RPMI8226 (cell line): ENCODE data around the gene RBM19.

Source experiments
- DNase-seq: peaks from one replicate; pipeline ENCODE4 v3.0.0-alpha.2; 2015

Gene RBM19

DNA sequence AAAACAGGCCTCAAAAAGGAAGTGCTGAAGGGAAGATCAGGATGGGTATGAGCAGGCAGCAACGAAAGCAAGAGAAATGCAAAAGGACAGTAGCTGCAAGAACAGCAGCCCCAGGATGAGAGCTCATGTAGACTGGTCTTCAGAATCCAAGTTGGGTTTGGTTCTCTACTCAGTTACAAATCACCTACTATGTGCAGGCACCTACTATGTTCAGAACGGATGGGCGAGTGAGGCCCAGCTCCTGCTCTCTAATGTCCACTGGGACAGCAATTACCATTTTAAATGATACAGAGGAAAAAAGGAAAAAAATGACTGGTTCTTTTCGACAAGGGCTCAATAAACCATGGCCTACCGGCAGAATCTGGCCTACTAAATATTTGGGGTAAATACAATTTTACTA, 88.5 kb downstream of the RBM19 start:
- no peak for DNase-seq

DNA sequence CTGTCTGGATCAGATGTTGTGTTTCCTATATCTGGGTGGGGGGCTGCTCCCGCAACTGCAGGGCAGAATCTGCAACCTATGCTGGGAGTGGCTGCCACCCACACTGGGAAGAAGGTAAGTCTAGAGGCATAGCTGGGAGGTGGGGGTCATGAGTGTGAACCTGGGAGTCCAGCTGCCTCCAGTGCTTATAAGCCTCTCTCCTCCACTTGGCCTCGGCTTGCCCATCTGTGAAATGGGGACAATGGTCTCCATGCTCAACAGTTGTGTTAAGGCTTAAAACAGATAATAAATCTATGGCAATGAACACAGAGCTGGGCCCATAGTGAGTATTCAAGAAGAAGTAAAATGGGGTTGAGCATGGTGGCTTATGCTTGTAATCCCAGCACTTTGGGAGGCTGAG, 90.0 kb downstream of the RBM19 start:
- DNase-seq = no peak

DNA sequence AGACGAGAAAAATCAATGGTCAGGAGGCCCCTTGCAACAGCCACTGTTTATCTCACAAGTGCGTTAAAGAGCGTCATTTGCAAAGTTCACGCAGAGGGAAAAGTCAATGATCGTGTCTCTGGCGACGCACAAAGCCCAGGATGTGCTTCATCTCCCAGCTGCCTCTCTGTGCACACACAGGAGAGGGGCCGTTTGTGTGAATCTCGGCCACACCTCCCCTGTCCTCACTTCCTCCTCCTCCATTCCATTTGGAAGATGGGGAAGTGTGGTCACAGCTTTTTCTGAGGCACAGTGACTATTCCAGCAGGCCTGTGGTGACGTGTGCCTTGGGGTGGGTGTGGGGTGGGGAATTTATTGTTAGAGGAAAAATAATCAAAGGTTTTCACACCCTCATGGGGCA, 90.4 kb downstream of the RBM19 start:
- DNase-seq = no peak

DNA sequence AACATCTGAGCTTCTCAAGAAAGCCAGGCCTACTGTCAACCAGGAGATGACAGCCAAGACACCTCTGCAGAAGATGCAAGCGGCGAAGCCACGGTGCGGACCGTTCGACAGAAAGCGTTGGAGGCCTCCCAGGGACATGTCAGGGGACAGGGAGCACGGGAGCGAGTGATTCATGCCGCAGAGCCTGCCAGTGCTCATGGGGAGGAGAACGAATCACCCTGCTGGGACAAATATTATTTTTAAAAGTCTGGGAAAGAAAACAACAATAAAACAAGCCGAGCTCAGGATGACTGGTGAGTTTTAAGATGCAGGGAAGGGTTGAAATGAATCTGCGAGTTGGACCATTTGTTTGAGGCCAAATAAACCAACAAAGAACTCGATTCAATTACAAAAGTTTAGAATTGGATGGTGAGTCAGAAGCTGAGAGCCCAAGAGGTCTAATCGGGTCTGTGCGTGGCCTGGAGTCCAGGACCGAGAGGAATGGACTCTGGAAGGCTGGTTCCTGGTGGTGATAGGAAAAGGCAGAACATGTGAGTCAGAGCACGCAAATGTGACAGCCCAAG, 91.0 kb downstream of the RBM19 start:
- no peak for DNase-seq

DNA sequence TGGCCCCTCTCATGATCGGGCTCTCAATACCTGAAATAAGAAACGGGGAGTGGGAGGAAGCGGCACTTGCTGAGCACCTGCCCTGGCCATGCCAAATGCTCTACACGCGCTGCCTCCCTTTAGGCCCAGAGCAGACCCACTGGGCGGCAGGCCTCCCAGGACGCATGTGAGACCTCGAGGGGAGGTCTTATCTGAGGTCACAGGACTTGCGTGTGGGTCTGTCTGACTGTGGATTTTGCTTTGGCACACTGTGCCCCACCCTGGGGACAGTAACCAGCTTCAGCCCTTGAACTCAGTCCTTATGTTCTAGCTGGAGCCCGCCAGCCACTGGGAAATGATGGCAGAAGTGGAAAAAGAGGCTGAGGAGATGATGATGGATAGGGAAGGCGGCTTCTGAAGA, 91.8 kb downstream of the RBM19 start:
- no peak for DNase-seq

DNA sequence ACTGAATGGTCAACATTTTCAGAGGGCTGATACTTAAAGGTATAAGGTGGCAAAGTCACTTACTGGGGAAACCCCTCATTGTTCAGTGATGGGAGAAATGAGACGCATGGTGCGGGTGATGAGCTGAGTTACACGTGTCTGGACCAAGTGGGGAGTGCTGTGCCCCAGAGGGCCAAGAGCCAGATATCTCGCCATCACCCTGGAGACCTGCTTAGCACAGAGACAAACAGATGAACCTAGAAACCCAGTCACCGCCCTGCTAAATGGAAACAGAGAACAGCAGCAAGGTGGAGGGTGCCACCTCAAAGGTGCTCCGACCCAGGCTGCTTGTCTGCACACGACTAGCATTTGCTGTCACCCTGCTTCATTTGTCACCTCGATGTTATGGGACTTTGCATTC, 92.4 kb downstream of the RBM19 start:
- DNase-seq = no peak

DNA sequence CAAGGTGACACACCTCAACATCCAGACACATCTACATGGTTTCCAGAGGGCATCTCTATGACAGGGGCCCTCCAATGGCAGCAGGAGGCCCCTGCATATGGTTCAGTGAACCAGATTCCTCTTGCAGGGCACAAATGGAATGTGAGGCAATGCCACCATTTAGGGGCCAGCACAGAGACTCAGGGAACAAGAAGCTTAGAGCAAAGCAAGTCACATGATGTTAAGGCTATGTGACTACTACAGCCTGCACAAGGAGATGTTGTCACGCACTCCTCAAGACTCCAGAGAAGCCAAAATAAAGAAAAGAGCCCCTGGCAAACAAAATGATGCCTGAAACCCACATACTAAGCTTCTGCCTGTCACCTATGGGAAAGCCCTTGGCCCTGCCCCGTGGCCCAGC, 95.2 kb downstream of the RBM19 start:
- no peak for DNase-seq

DNA sequence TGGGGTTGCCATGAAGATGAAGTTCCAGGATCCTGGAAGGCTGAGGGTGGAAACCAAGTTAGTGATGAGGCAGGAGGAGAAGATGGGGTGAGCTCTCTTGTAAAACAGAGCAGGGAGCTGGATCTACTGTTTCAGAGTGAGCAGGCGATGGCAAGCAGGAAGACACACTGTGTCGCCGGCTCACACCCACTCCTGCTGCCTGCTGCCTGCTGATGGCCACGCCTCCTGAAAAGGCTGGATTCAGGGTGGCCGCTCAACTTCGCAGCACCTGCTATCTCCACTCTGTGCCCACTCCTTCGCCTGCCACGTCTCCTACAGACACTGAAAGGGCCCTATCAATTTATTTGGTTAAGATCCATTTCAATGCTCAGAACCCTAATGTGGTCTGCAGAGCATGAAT, 96.1 kb downstream of the RBM19 start:
- DNase-seq = no peak

DNA sequence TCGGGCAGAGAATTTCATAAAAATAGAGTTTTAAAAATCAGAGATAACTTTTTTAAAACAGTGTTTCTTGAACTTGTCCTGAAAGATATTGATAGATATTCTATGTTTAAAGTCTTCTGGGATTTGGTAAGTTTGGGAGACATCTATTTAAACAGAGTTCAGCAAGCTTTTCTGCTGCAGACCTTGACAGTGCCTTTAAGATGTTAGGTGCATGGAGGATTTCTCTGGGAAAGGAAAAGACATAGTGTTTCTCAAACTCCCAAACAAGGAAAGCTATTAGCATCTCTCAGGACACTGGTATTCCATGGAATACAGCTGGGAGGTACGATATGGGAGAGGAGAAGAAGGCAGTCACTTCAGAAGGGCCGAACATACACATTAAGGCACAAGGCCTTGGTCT, 97.8 kb downstream of the RBM19 start:
- DNase-seq = no peak

DNA sequence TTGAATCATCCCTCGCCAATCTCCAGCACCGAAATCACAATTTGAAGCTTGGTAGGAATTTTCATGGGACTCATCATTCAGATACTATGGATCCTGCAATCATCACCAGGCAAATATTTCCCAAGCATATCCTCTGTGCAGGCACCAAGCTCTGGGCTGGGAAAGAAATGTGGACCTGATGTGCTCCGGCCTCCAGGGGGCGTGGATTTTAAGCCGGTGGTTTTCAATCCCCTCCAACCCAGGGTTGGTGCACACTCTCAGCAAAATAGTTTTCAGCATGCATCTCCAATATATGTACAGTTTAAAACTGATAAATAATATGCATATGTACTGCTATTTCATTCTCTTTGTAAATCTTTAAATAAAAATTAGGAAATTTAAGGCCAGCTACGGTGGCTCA, 98.9 kb downstream of the RBM19 start:
- DNase-seq = no peak

DNA sequence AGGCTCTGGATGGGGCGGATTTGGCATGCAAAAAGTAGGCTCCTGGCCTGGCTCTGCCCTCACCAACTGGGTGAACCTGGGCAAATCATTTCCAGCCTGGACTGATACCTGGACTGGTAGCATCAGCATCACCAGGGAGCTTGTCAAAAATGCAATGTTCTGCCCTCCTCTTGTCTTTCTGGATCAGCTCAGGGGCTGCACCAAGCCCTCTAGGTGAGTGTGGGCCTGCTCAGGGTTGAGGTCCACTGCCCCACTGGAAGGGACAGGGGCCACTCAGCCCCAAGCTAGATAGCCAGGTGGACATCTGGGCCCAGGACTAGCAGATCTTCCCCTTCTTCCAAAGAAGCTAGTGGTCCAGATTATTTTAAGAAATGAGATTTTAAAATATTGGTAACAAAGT, 99.6 kb downstream of the RBM19 start:
- DNase-seq = no peak

DNA sequence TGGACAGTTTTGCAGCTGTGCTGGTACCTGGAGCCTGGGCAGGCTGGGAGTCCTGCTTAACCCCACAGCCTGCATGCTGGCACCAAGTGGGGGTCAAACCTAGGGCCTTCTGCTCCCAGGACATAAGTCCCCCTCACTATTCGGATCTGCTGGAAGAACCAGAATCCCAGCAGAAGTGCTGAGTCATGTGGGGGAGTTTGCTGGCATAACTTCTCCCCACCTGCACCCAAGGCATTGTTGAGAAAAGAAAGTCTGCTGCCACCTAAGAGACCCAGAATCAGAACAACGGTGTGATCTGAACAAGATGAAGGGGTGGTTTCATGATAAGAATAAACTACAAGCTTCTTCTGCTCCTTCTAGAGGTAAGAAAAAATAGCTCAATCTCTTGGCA, 102.7 kb downstream of the RBM19 start:
- no peak for DNase-seq

DNA sequence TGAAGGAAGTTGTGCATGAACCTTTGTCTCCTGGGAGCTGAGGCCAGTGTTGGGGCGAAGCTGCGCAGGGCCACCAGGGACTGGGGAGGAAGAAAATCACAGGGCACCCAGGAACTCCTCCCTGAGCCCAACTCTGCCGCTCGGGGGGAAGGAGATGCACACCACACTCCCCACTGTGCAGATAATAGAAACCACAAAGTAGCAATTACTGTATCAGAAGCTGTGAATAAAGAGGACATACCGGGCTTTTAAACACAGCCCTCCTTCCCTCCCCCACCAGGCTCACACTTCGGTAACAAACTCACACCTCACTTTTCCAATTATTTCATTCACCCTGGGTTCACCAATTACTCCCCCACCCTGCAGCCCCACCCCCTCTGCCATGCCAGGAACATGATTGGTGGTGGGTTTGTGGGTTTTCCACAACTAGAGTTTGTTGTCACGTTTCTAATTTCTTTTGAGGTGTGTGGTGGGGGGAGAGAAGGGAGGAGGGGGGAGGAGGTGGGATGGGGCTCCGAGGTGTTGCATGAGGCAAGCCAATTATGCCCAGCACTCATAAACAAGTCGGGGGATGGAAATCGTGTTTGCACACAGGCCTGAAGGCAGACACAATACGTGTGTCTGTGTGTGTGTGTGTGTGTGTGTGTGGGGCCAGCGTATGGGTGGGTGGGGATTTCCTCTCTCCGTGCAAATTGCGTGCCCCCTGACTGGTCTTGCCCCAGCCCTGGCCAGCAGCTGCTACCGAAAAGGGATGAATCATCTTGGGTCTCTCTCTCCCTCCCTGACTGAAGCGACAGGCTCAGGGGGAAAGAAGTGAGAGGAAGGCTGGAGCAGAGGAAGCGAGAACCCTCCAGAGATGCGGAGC, 103.3 kb downstream of the RBM19 start:
- DNase-seq = no peak

DNA sequence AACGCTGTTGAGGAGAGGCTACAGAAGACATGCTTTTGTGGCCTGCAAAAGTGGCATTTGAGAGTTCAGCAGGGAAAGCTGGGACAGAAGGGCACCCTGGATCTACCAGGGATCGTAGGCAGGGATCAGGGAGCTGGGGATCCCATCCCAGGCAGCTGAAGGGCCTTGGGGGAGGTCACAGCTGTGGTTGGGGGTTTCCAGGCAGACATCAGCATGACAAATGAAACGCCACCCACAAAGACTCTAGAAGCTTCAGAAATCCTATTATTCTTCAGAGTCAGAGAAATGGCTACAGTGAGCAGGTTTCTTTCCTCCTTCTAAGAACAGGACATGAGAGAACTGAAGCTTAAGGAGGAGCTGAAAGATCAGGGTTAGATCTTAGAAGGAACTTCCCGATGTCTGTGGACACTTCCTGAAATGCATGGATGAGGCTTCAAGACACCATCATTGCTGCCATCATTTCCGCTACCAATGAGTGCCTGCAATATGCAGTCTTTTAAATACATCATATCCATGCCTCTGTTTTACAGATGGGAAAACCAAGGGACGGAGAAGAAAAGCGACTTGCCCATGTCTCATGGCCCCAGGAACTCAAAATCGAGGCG, 104.3 kb downstream of the RBM19 start:
- no peak for DNase-seq

DNA sequence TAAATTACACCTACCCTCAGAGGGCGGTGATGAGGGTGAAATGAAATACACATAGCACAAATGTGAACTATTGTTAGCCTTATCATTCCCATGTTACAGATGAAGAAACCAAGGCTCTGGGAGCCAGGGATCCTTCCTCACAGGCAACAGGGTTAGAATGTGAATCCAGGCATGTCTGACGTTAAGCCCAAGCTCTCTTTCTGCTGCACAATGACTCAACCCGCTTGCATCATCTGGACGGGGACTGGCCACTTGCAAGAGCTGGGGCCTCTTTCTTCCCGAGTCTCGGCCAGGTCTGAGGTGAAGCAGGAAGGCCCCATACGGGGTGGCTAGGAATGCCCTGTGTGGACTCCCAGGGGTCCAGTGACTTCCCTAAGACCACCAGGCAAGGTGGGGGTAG, 105.2 kb downstream of the RBM19 start:
- DNase-seq = no peak

DNA sequence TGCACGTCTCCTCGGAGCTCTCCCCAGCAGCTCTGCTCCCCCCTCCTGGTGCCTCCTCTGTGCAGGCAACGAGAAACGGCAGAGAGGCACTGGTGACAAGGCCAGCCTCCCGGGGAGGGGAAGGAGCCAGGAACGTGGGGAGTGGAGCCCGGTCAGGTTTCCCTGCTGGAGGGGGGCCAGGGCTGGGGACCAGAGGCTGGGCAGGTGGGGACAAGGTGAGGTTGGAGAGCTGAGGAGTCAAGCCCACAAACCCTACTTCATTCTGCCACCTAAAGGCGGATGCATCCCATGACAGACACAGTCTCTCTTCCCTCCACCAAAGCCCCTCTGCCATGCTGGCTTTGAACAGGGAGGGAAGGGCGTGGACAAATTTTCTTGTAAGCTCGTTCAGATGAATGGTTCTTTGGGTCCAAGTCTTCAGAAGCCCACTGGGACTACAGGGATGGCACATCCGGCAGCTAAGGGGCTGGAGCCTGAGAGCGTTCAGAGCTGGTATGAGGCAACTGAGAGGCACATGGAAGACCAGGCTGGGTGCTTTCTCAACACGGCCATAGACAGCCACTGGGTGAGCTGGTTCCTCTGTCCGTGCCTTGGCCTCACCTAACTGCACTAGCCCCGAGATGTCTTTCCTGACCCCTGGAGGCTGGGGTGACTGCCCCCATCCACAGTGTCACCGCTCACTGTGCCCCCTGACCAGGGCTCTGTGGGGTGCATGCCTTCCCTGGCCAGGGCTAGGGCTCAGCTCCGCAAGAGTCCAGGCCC, 105.9 kb downstream of the RBM19 start:
- DNase-seq = no peak

DNA sequence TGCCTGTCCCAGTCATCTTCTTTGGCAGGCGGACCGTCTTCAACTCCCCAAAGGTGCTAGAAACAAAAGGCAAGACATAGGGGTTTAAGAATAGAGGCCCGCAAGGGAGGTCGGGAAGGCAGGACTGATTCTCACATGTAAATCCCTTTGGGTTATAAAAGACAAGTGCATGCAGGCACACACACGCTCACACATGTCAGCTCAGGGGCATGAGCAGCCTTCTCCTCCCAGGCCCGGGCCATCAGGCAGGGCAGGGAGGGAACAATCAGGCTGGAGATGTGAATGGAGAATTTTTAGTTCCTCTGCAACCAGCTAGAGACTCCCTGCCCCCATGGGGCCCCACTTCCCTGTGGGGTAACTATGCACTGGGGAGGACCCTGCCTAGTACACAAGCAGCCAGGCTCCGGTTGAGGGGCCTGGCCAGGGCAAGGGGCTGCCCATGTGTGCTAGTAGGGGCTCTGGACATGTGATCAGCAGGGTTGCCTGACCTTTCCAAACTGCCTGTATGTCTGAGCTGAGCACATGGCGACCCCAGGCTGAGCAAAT, 107.2 kb downstream of the RBM19 start:
- no peak for DNase-seq

DNA sequence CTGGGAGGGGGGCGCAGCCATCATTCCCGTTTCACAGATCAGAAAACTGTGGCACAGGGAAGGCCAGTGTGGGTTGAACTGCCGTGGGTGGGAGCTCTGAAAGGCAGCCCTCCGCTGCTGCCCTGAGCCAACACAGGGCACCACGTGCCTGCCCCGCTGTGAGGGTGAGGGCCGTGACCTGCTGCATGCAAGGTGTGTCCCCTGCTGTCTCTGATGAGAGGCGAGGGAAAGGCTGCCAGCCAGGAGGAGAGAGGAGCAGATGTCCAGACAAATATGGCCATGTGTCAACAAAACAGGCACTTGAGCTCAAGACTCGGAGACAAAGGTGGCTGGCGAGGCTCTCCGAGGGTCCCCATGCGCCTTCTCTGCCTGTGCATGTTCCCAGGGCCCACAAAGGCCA, 108.8 kb downstream of the RBM19 start:
- DNase-seq = no peak

DNA sequence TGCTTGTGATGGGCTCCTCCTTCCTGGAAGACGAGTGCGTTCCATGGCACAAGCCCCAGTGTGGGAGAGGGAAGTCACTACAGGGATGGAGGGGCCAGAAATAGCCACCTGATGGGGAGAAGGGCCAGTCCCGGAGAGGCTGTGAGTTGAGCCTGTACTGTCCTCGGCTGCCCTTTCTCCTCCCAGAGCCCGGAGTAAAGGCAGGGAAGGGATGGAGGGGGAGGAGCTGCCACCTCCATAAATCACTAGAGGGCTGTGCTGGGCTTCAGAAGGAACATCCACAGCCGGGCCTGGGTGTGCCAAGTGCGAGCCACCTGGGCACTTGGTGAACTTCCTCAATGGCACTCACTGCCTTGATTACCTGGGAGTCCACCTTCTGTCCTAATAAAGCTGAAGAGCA, 110.1 kb downstream of the RBM19 start:
- DNase-seq = no peak

DNA sequence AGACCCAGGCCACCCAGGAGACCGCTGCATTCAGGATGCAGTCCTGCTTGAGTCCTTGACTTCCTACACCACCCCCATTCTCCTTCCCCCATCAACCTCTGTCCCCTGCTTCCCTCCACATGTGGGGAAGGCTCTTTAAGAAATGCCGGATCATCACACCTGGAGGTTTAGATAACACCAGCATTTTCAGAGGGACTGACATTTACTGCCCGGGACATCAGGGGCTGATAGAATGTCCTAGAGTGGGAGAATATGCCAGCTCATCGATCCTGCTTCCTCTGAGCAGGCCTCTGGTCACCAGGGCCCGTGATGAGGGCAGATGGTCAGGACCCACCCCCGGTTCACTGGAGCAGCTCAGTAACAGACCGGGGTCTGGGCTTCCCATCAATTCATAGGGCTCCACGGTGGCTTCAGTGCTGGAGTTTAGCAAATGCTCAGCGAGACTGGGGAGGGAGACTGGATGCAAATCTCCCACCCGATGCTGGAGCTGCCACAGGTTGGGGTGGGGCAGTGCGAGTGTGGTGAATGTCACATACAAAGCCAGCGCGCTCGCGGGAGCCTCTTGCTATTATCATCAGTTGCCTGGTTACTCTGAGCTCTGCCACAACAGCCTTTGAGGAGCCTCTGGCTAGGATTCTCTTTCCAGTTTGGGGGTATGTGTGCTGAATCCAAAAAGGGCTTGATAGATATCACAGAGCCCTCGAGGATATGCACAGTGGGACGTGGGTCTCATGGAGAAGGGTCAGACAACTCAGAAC, 111.6 kb downstream of the RBM19 start:
- DNase-seq = no peak

DNA sequence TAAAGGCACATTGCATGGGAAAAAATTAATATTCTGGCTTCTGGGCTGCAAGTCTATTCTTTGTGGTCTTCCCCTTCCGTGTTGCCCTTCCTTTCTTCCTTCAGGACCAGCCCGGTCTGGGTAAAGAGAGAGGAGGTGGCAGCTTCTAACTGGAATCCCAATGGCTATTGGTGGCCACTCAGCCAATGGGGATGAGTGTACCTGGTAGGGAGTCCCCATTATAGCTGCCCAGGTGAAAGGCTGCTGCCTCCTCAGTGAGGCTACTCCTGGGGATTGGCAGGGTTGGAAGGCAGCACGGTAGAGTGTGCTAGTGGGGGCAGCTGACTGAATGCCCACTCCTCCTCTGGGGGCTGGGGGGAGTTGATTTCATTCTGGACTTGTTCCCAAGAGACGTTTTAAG, 112.6 kb downstream of the RBM19 start:
- no peak for DNase-seq

DNA sequence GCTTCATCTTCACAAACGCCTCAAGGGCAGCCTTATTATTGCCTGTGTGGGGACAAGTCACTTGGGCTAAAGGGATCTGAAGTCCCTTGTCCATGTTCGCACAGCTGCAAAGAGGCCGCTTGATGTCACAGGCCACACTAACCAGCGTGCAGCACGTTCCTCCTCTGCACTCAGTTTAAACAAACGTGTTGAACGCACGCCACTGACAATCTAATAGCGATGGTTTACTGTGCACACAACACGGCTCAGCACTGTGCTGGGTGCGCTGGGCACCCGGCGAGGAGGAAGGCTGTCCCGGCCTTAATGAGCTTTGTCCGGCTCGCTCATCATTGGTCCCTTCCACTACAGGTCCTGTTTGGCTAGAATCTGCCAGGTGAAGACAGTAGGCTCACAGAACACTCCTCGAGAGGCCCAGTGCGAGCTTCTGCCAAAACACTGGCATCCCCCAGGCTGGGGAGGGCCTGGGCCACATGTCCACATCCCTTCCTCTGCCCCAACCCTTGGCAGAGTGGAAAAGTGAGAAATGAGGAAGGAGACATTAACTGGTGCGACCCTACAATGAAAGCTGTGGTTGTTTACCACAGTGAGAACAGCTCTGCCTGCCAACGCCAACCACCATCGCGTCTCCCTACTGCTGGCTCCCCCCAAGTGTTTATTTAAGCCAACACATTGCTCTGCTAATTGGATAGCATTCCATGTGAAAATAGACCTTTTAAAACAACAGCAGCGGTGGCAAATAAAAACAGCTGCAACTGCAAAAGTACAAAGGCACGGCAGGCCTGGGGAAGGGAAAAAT, 113.2 kb downstream of the RBM19 start:
- no peak for DNase-seq
